NCI-H460 (cell line): ENCODE data around the gene ETS2. TPM values are rescaled to one million over a fixed set of nuclear protein-coding genes. Genes with fewer than 3 reads are reported as not detected.
A peak's percentile ranks its signal among the peaks of the same experiment; 100 is the strongest.

Experiments used
- DNase-seq: peaks from one replicate; pipeline ENCODE4 v3.0.0-alpha.2; 2016; ENCODE audit warnings: low read depth; ENCODE audit errors: extremely low read depth
- polyA plus RNA-seq: library from polyadenylated mRNA; depleted of rRNA; stranded (reverse); fragments of >200 nt; gene quantifications from 2 replicates; pipeline ENCODE4 v1.2.3, GENCODE V29; 2014; cell fraction: nucleus; rRNA removed
- total RNA-seq: library from RNA; depleted of rRNA; stranded (reverse); fragments of >200 nt; shearing (Covaris generic); gene quantifications from 2 replicates; pipeline ENCODE4 v1.2.3, GENCODE V29; 2014; rRNA removed

ETS2 gene
- 5.7 and 7.2 TPM in 2 replicates for total RNA-seq
- polyA plus RNA-seq, result 4.2 and 9.9 TPM in 2 replicates

DNA sequence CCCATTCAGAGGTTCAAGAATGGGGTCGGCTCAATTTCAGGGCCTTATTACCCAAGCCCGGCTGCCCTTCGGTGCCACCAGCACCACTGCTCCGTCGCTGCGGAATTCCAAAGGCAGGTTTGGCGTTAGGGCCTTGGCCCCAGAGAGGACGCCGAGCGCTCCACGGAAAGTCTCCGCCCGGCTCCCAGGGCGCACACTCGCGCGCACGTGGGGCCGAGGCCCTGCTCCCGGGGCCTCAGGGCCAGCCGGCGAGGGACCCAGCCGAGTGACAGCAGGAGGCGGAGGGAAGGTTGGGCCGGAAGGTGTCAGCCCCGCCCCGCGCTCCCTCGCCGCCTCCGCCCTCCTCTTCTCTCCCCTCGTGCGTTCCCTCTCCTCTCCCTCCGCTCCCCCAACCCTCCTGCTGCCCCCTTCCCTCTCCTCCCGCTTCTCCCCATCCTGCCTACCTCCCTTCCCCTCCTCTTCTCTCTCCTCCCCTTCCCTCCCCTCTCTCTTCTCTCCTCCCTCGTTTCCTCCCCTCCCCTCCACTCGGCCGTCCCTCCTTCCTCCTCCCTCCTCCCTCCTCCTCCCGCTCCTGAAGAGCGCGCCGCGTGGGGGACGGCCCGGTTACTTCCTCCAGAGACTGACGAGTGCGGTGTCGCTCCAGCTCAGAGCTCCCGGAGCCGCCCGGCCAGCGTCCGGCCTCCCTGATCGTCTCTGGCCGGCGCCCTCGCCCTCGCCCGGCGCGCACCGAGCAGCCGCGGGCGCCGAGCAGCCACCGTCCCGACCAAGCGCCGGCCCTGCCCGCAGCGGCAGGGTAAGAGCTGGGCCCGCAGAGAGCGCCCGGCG, at the start of gene ETS2:
Gene ETS2 (plus strand): TSS at position 602 of the 825 bp plus-strand sequence. CDS start 4,106 bp downstream, outside the sequence.
- DNase-seq, result peak; percentile 77

DNA sequence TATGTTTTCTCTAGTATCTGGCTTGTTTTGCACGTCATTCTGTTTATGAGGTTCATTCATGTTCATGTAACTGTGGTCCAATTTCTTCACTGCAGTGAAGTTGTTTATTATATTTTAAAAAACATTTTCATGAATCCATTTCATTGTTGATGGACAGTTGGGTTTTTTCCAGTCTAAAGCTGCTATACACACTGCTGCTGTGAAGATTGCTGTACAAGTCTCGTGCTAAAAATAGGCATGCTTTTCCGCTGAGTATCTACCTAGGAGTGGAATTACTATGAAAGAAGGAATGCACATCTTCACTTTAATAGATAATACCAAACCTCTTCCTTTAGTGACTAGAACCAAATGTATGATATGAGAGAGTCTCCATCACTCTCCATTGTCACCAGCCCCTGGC, 49.0 kb upstream of the ETS2 start:
- no peak for DNase-seq

DNA sequence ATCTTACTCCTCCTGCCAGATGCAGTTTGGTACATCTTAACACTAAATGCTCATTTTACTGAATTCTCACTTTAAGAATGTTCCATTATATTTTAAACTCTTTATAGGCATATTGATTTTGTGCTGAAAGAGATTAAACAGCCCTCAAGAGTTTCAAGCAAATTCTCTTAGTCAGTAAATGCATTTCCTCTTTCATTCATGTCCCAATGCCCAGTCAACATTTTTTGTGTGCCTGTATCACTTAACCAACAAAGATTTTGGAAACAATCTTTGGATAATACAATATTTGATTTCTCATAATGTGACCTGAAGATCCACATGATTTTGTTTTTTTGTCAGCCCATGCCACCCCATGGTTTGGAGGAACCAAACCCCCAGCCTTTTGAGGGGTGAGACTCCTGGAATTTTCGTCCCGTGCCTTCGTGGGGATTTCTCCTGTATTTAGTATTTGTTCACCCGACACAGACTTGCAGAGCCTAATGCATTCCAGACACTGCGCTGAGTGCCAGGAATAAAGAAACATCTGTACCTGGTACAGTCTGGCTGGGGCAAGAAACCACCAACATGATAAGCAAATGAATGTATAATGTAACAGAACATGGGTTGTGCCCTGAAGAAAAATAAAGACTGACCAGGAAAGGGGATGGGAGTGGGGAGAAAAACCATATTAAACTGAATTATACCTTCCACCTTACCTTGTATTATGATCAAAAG, 47.1 kb upstream of the ETS2 start:
- DNase-seq, result no peak

DNA sequence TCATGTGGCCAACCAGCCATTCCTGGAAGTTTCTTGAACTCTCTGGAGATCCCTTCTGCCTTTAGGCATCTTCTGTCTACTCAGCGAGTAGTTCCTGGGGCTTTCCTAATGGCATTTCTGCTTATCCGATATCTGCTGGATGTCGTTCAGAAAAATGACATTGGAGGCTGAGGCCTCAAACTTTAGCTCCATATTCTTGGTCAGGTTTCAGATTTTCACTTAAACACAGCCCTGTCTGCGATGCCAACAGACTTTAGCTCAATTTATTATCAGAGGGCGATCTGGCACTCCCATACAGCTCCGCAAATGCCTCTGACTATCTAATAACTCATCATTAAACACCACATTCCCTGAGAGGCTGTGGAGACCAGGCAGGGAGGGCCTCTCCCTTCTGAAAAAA, 46.3 kb upstream of the ETS2 start:
- no peak for DNase-seq

DNA sequence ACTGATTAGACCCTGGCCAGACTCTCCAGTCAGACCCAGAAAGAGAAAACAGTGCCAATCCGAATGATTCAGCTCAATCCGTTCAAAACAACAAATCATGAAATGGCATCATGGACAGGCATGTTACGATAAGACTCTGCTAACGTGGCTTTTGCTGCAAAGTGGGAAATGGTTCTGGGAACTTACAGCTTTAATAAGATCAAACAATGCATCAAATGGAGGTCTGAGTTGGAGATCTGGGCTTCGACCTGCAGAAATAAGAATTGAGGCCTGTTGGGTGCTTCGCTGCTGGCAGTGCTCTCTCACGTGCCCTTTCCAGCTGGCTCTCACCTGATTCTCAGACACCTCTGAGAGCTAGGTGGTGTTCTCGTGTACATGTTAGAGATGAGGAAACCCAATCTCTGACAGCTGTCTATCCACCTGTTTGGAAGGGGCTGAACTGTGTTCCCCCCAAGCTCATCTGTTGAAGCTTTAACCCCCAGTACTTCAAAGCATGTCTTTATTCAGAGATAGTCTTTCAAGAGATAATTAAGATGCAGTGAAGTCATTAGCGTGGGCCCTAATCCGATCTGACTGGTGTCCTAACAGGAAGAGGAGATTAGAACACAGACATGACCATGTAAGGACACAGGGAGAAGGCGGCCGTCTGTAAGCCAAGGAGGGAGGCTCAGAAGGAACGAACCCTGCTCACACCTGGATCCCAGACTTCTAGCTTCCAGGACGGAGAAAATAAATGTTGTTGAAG, 45.5 kb upstream of the ETS2 start:
- DNase-seq, result no peak

DNA sequence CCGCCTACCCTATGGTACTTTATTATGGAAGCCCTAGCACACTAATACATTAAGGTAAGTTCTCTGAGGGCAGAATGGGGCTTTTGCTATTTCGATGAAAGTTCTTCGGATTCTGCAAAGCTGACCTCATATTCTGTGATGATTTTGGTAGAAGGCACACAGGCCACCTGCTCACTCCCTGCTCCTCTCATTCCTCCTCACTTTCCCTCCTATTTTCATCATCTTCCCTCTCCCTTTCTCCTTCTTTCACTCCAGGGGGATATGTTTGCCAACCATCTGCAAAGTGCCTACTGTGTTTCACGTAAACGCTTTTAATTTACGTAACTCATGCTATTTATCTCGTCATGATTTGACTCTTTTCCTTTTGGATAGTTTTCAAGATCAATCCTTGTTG, 45.0 kb upstream of the ETS2 start:
- no peak for DNase-seq

DNA sequence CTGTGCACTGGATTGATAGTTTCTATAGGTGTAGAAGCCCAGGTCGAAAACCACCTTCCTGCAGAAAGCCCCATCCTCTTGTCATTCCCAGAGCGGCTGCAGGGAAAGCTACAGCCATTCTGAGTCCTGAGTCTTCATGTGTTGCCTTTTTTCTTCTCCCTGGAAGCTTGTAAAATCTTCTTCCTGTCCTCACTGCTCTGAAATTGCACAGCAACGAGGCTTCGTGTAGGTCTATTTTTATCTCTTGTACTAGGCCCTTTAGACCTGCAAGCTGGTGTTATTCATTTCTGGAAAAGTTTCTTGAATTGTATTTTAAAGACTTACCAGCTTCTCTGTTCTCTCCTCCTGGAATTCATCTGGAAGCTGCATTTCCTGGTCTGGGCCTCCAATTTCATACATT, 44.2 kb upstream of the ETS2 start:
- no peak for DNase-seq

DNA sequence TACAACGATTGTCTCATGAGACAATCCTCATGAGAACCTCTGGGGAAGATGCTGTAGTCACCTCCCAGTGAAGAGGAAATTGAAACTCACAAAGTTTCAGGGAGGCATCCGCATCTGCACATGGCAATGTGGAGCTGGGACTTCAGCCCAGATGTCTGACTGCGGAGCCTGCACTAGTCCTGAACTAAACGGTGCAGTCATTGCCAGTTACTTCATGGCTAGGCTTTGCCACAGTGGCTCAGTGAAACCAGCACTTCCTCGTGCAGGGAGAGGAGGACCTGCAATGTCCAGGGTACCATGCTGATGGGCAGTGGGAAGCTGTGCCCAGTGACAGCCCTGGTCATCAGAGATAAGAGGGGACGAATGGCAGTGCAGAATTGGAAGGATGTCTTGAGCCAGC, 40.7 kb upstream of the ETS2 start:
- no peak for DNase-seq

DNA sequence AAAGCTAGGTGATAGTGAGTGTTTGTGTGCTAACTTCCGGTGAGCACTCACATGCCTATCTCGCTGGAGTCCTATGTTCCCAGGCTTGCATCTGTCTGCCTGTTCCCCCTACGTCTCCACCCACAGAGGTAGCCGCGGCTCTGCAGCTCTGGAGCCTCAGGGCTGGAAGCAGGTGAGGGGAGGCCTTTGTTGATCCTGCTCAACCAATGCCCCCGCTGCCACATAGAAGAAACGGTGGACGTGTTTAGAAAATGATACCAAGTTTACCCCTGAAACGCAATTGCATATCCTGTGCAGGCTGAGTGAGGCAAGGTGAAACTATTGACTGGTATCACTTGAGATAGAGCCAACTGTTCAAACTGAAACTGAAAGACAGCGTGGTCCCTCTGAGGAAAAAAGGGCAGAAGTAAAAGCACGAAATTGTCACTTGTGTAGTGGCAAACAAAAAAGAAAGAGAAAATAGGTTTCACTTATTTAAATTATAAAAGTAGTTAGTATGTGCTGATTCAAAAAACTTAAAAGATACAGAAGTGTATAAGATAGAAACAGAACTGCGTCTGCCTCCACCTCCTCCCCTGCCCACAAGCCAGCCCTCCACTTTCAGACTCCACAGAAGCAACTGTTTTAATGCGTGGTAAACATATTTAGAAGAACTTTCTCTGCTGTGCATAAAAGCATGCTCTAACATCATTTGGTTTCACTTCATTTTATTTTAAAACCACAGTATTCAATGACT, 38.6 kb upstream of the ETS2 start:
- no peak for DNase-seq

DNA sequence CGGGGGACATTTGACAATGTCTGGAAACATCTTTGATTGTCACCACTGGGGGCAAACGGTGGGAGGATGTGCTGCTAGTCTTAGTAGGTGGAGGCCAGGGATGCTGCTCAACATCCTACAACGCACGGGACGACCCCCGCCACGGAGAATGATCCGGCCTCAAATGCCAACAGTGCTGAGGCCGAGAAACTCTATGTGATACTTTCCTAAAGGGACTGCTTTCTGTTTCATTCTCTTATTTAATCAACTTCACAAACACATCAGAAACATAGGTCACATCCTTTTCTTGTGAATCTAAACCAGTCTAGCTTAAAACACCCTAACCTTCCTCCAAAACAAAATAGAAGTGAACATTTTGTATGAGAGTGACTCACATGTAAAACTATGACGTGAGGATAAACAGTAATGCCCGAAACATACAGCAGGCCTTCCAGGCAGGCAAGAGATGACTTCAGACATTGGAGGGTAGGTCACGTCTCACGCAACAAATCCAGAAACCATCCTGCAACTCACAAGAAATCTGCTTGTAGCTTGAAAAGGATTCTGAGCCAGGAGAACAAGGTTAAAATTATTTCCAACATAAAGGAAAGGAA, 37.2 kb upstream of the ETS2 start:
- DNase-seq, result no peak

DNA sequence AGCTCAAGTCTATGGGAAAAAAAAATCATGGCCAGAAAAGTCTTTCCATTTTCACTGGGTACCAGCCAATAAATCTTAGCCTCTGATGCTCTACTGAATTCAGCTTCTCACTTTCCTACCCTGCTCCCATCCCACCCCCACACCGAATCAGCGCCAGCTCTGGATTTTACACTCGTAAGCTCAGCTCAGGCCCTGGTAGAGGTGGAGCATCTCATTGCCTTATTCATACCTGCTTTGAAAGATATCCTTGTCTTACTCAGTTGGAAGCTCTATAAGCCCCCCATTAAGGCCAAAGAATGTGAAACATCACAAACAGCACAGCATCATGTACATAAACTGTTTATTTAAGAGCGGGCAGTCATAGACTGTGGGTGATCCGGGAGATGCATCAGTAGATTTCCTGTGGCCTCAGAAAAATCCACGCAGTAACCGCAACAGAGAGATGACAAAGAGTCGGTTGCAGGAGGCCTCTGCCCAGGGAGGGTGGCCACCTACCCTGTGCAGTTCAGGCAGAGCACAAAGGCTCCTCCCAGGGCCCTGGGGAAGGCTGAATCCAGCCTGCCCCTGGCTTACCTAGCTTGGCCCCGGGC, 36.4 kb upstream of the ETS2 start:
- DNase-seq, result no peak

DNA sequence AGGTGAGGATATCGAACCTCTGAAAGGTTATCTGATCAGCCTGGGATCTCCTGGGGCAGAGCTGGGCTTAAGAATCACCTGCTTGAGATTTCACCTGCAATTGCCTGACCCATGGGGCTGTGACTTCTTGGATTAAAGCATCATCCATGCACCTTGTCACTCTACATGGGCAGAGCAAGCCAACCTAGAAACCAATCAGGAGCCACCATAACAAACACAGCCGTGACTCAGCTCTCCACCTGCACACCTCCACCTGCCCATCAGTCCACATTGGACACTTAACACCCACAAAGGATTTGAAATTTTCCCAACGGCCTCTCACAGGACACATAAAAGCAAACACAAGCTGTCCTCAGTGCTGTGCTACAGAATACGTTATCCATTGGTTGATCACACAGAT, 35.1 kb upstream of the ETS2 start:
- no peak for DNase-seq

DNA sequence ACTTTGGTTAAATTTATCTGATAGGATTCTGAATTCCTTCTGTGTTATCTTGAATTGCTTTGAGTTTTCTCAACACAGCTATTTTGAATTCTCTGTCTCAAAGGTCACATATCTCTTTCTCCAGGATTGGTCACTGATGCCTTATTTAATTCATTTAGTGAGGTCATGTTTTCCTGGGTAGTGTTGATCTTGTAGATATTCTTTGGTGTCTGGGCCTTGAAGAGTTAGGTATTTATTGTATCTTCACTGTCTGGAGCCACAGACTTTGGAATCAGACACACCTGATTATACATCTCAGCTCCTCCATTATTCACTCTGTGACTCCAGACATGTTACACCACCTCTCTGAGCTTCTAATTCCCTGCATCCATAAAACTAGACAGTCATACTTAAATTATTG, 34.2 kb upstream of the ETS2 start:
- DNase-seq, result no peak

DNA sequence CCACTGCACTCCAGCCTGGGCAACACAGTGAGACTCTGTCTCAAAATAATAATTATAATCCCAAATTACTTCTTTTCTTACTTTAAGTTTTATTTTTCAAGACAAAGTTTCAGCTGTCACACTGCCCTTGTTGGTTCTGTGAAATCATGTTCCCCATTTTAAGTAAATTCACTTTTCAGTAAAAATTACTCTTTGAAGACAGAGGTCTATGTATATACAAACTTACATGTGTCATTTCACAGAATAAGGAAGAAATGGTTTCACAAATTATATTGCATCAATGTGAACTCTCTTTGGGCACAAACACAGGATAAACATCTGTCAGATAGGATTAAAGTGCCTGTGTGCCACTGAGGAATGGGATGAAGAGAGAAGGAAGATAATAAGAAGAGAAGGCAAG, 33.1 kb upstream of the ETS2 start:
- no peak for DNase-seq

DNA sequence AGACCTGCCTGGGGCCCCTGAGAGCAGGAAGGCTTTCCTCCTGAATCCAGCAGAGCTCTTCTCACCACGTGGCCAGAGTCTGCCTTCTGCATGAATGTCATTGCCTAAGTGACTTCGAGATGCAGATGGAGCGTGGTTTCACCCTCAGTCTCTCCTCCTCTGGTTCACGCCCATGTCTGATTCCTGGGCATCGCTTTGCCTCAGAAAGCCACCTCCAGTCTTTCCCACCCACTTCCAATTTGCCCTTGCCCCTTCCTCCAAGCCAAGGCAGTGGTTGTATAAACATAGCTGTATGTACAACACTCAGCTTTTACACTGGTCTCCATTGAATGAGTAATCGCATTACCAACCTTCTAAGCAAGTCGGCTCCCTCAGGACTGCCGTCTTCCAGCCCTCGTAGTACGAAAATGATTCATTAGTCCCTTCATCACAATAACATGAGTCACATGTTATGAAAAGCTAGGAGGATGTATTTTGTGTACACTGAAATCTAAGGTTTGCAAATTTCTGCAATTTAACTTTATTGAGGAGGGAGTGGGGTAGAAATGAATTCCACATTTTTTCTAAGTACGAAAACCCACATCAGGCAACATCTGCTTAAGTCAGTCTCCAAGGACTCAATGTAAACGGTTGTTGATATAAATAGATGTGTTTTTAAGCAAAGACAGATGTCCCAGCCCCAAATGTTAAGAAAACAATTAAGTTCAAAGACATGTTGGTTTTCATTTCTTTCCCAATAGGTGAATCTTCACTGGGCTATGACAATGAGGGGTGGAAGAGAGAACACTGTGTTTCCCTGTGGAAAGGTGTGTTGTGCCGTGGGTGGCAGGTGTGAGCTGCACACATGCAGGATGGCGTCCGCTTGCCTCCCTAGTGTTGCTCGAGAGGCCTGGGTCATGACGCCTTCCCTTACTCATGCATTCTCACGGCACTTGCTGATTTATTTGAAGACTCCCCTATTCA, 32.3 kb upstream of the ETS2 start:
- DNase-seq, result no peak

DNA sequence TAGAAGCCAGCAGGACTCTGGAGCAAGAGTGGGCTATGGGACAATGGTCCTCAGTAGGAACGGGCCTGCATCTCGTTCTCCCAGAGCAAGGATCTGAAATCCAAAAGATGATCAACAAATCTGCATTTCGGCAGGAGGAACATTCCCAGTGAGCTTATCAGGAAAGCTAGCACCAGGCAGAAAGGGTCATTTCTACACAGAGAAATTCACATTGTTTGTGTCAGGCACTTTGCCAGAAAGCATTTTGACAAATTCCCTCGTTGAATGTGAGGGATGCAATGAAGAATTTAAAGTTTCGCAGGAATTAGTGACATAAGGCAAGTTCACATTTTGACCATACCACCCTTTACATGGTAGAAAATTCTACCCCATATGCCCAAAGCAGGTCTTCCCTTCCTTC, 31.6 kb upstream of the ETS2 start:
- DNase-seq, result no peak

DNA sequence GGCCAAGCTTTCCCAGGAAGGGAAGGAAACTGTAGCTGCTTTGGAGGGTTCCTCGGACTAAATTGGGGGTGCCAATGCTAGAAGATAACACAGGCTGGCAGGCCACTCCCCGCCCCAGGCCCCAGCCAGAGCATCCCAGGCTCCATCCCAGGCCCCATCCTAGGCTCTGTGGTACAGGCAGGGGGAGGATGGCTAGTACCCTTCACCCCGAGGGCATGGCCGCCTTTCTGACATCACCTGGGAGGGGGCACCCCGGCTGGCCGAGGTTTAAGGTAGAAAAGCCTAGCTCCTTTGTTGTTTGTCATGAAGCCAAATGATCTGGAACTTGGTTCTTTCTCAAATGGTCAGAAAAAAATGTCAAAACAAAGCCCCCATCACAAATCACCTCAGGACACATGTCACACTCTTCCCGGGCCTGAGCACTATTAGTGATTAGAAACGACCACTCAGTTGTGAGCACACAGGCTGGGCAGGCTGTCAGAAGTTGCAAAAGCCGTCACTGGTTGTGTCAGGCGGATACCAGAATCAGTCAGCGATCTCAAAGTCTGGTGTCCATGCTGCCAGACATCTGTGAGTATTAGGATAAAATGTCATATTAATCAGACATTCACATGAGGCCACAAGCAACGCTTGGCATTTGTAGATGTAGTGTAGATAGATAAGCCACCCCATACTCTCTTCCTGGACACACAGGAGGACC, 31.0 kb upstream of the ETS2 start:
- DNase-seq, result no peak

DNA sequence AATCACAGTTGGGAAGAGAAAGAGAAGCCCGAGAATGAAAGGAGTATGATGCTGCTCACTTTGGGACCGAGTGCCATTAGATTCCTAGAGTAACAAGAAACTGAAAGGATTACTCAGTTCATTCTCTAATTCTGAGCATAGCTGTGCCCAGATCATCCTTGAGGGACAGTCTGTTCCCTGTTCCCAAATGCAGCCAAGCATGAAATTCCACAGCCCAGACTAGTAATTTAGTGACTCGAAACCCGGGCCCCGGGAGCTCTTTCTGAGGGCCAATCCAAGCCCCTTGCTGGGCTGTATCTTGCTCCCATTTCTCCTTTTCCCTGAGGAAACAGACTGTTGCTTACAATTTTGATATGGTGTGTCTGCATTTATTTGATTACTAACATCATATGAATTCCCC, 30.0 kb upstream of the ETS2 start:
- no peak for DNase-seq
